ENCODE results near the gene WNT7B.

- TF ChIP-seq PATZ1 (CRISPR knock-in tag; IDR thresholded peaks at IDR 0.05; ENCODE audit: borderline replicate concordance) (no peak), RARB (CRISPR knock-in tag; IDR thresholded peaks at IDR 0.05) (no peak), ARNTL (CRISPR knock-in tag; IDR thresholded peaks at IDR 0.05; ENCODE audit: borderline replicate concordance, low read depth) (no peak), ZFP3 (CRISPR knock-in tag; IDR thresholded peaks at IDR 0.05) (no peak), CREB5 (CRISPR knock-in tag; IDR thresholded peaks at IDR 0.05; ENCODE audit: low read depth) (no peak), ESRRG (CRISPR knock-in tag; IDR thresholded peaks at IDR 0.05) (no peak), POU6F1 (CRISPR knock-in tag; IDR thresholded peaks at IDR 0.05; ENCODE audit: borderline replicate concordance, low read depth) (no peak), ZFP30 (CRISPR knock-in tag; IDR thresholded peaks at IDR 0.05) (no peak)
These were observed 1.3 kb upstream of the WNT7B start for GRCh38 chr22:45978275-45978713.
